ENCODE measurements around the gene OR10A5. TPM values are rescaled to one million over a fixed set of nuclear protein-coding genes. Genes with fewer than 3 reads are reported as not detected.
A peak's percentile ranks its signal among the peaks of the same experiment; 100 is the strongest.
"Not testable (repeated sequence)": the region's sequence is repeated elsewhere in the genome, so short reads cannot be mapped to it uniquely, and the experiment has no call there.

The OR10A5 gene
- total and polyA plus RNA-seq, 4 experiments from 2014 or later: not detected

- Mint-ChIP-seq H3K4me3 (no peak overlapping the region), H3K27ac (no peak overlapping the region), H3K27me3 (peaks cover 16 to 18% of the 10 kb centered on the region in 2 donors), H3K4me1 (no peaks in the 10 kb centered on the region), H3K36me3 (no peaks in the 10 kb centered on the region), H3K9me3 (peaks cover 0 to 5% (median 0%) of the 10 kb centered on the region in 8 donors)
- Histone ChIP-seq H3K27me3 (ENCODE audit: insufficient read depth, low read length) (no peaks in the 10 kb centered on the region), H3K36me3 (ENCODE audit: insufficient read depth, low read length) (no peaks in the 10 kb centered on the region), H3K9me3 (ENCODE audit: control insufficient read depth in 1 of 2, low read length in 2 of 2) (no peaks in the 10 kb centered on the region), H3K27ac (ENCODE audit: low read depth, low read length) (no peak overlapping the region), H3K4me3 (ENCODE audit: low read length in 2 of 2) (no peak overlapping the region), H3K4me1 (ENCODE audit: insufficient read depth, low read length) (no peaks in the 10 kb centered on the region)
- intact Hi-C loops (cut with micrococcal nuclease): no loop called here
- CTCF ChIA-PET (ENCODE audit: partially characterized antibody): no interaction called here
- POLR2A ChIA-PET (ENCODE audit: partially characterized antibody): no interaction called here
- no peak for DNase-seq
These were observed 1.1 kb upstream of the OR10A5 start for GRCh38 chr11:6844356-6844755.

- ChIA-PET CTCF (ENCODE audit: partially characterized antibody) (no interaction called here), POLR2A (ENCODE audit: partially characterized antibody) (no interaction called here)
- Histone ChIP-seq H3K4me1 (ENCODE audit: insufficient read depth, low read length) (no peaks in the 10 kb centered on the region), H3K9me3 (ENCODE audit: control insufficient read depth in 1 of 2, low read length in 2 of 2) (no peaks in the 10 kb centered on the region), H3K4me3 (ENCODE audit: low read length in 2 of 2) (no peak overlapping the region), H3K36me3 (ENCODE audit: insufficient read depth, low read length) (no peaks in the 10 kb centered on the region), H3K27me3 (ENCODE audit: insufficient read depth, low read length) (no peaks in the 10 kb centered on the region), H3K27ac (ENCODE audit: low read depth, low read length) (no peak overlapping the region)
- no peaks in the 10 kb centered on the region for H3K4me1 Mint-ChIP-seq
- H3K4me3 Mint-ChIP-seq: no peak overlapping the region
- peaks cover 11 to 12% of the 10 kb centered on the region in 2 donors for H3K27me3 Mint-ChIP-seq
- intact Hi-C loops (cut with micrococcal nuclease): no loop called here
- H3K27ac Mint-ChIP-seq: peak overlapping the region in 1 of 7 donors; percentile 75
- peaks cover 0 to 23% (median 10%) of the 10 kb centered on the region in 8 donors for H3K9me3 Mint-ChIP-seq
- DNase-seq: no peak
- H3K36me3 Mint-ChIP-seq: no peaks in the 10 kb centered on the region
These were observed 5.0 kb downstream of the OR10A5 start for GRCh38 chr11:6850526-6850925.

- H3K4me3 Mint-ChIP-seq; CTCF ChIA-PET (ENCODE audit: partially characterized antibody); H3K27me3 Mint-ChIP-seq; H3K27ac ChIP-seq (ENCODE audit: low read depth, low read length); H3K4me1 Mint-ChIP-seq; H3K27ac Mint-ChIP-seq; DNase-seq; intact Hi-C loops (cut with micrococcal nuclease); H3K36me3 ChIP-seq (ENCODE audit: insufficient read depth, low read length); POLR2A ChIA-PET (ENCODE audit: partially characterized antibody); H3K27me3 ChIP-seq (ENCODE audit: insufficient read depth, low read length); H3K36me3 Mint-ChIP-seq; H3K4me1 ChIP-seq (ENCODE audit: insufficient read depth, low read length); H3K9me3 ChIP-seq (ENCODE audit: control insufficient read depth in 1 of 2, low read length in 2 of 2); H3K4me3 ChIP-seq (ENCODE audit: low read length in 2 of 2): not testable (repeated sequence)
- peaks cover 0 to 29% (median 15%) of the 10 kb centered on the region in 8 donors for H3K9me3 Mint-ChIP-seq
These were observed 9.3 kb downstream of the OR10A5 start for GRCh38 chr11:6854801-6855200.

- H3K27me3 ChIP-seq (ENCODE audit: insufficient read depth, low read length): no peaks in the 10 kb centered on the region
- no peak for DNase-seq
- no peak overlapping the region for H3K27ac ChIP-seq (ENCODE audit: low read depth, low read length)
- ChIA-PET CTCF (ENCODE audit: partially characterized antibody) (no interaction called here), POLR2A (ENCODE audit: partially characterized antibody) (no interaction called here)
- no peaks in the 10 kb centered on the region for H3K36me3 Mint-ChIP-seq
- no peaks in the 10 kb centered on the region for H3K9me3 ChIP-seq (ENCODE audit: control insufficient read depth in 1 of 2, low read length in 2 of 2)
- no peaks in the 10 kb centered on the region for H3K36me3 ChIP-seq (ENCODE audit: insufficient read depth, low read length)
- peaks cover 0 to 25% (median 13%) of the 10 kb centered on the region in 8 donors for H3K9me3 Mint-ChIP-seq
- peaks cover under 1 to 4% of the 10 kb centered on the region in 2 donors for H3K27me3 Mint-ChIP-seq
- no peak overlapping the region for H3K4me3 ChIP-seq (ENCODE audit: low read length in 2 of 2)
- no peak overlapping the region for H3K4me3 Mint-ChIP-seq
- H3K4me1 Mint-ChIP-seq: no peaks in the 10 kb centered on the region
- H3K27ac Mint-ChIP-seq: no peak overlapping the region
- no peaks in the 10 kb centered on the region for H3K4me1 ChIP-seq (ENCODE audit: insufficient read depth, low read length)
- intact Hi-C loops (cut with micrococcal nuclease): no loop called here
These were observed 10.6 kb downstream of the OR10A5 start for GRCh38 chr11:6855971-6856541.

- Mint-ChIP-seq H3K27ac (no peak overlapping the region), H3K9me3 (peaks cover 0 to 21% (median 13%) of the 10 kb centered on the region in 8 donors), H3K36me3 (no peaks in the 10 kb centered on the region), H3K27me3 (peaks cover 5 to 7% of the 10 kb centered on the region in 2 donors), H3K4me3 (no peak overlapping the region), H3K4me1 (no peaks in the 10 kb centered on the region)
- Histone ChIP-seq H3K36me3 (ENCODE audit: insufficient read depth, low read length) (no peaks in the 10 kb centered on the region), H3K9me3 (ENCODE audit: control insufficient read depth in 1 of 2, low read length in 2 of 2) (no peaks in the 10 kb centered on the region), H3K27ac (ENCODE audit: low read depth, low read length) (no peak overlapping the region), H3K4me3 (ENCODE audit: low read length in 2 of 2) (no peak overlapping the region), H3K27me3 (ENCODE audit: insufficient read depth, low read length) (no peaks in the 10 kb centered on the region), H3K4me1 (ENCODE audit: insufficient read depth, low read length) (no peaks in the 10 kb centered on the region)
- POLR2A ChIA-PET (ENCODE audit: partially characterized antibody): no interaction called here
- intact Hi-C loops (cut with micrococcal nuclease): no loop called here
- CTCF ChIA-PET (ENCODE audit: partially characterized antibody): no interaction called here
- DNase-seq: no peak
These were observed 11.4 kb downstream of the OR10A5 start for GRCh38 chr11:6856871-6857270.

GRCh38 chr11:6862961-6863360 lies 17.5 kb downstream of the OR10A5 start, which contains the start of gene OR10A2:
TSS of gene OR10A2 (plus strand) at chr11:6863057. CDS start at chr11:6869755, 6,698 bp downstream.
- Mint-ChIP-seq H3K9me3 (peaks cover 0 to 8% (median 5%) of the 10 kb centered on the region in 8 donors), H3K36me3 (no peaks in the 10 kb centered on the region), H3K4me3 (no peak within 1 kb of the TSS), H3K27me3 (peaks cover 7 to 8% of the 10 kb centered on the region in 2 donors), H3K4me1 (no peaks in the 10 kb centered on the region), H3K27ac (no peak within 1 kb of the TSS)
- Histone ChIP-seq H3K4me3 (ENCODE audit: low read length in 2 of 2) (no peak within 1 kb of the TSS), H3K27me3 (ENCODE audit: insufficient read depth, low read length) (no peaks in the 10 kb centered on the region), H3K36me3 (ENCODE audit: insufficient read depth, low read length) (no peaks in the 10 kb centered on the region), H3K9me3 (ENCODE audit: control insufficient read depth in 1 of 2, low read length in 2 of 2) (no peaks in the 10 kb centered on the region), H3K4me1 (ENCODE audit: insufficient read depth, low read length) (no peaks in the 10 kb centered on the region), H3K27ac (ENCODE audit: low read depth, low read length) (no peak within 1 kb of the TSS)
- intact Hi-C loops (cut with micrococcal nuclease): no loop called here
- no peak for DNase-seq
- ChIA-PET POLR2A (ENCODE audit: partially characterized antibody) (no interaction called here), CTCF (ENCODE audit: partially characterized antibody) (interaction anchor here (0.7 to 2.1 kb wide), 2 partner anchors 13 to 51 kb away, joined by 4 to 6 read pairs; no protein-coding TSS in a partner anchor)

GRCh38 chr11:6864438-6864837 lies 19.0 kb downstream of the OR10A5 start:
- ChIA-PET POLR2A (ENCODE audit: partially characterized antibody) (no interaction called here), CTCF (ENCODE audit: partially characterized antibody) (no interaction called here)
- no peaks in the 10 kb centered on the region for H3K27me3 ChIP-seq (ENCODE audit: insufficient read depth, low read length)

More at GRCh38 chr11:6864438-6864837, 19.0 kb downstream of the OR10A5 start:
- Histone ChIP-seq H3K36me3 (ENCODE audit: insufficient read depth, low read length) (no peaks in the 10 kb centered on the region), H3K4me1 (ENCODE audit: insufficient read depth, low read length) (no peaks in the 10 kb centered on the region), H3K27ac (ENCODE audit: low read depth, low read length) (no peak overlapping the region), H3K4me3 (ENCODE audit: low read length in 2 of 2) (no peak overlapping the region), H3K9me3 (ENCODE audit: control insufficient read depth in 1 of 2, low read length in 2 of 2) (no peaks in the 10 kb centered on the region)
- H3K36me3 Mint-ChIP-seq: no peaks in the 10 kb centered on the region
- no peaks in the 10 kb centered on the region for H3K4me1 Mint-ChIP-seq
- H3K4me3 Mint-ChIP-seq: no peak overlapping the region
- H3K27ac Mint-ChIP-seq: no peak overlapping the region
- intact Hi-C loops (cut with micrococcal nuclease): no loop called here
- H3K9me3 Mint-ChIP-seq: peaks cover 0 to 6% (median 4%) of the 10 kb centered on the region in 8 donors
- DNase-seq: no peak
- H3K27me3 Mint-ChIP-seq: peaks cover 7% of the 10 kb centered on the region in 2 donors
